Measurements from ENCODE around the gene NHERF1.

GRCh38 chr17:74750039-74750326 lies 1.6 kb downstream of the NHERF1 start:
- TF ChIP-seq, protein P1, sequence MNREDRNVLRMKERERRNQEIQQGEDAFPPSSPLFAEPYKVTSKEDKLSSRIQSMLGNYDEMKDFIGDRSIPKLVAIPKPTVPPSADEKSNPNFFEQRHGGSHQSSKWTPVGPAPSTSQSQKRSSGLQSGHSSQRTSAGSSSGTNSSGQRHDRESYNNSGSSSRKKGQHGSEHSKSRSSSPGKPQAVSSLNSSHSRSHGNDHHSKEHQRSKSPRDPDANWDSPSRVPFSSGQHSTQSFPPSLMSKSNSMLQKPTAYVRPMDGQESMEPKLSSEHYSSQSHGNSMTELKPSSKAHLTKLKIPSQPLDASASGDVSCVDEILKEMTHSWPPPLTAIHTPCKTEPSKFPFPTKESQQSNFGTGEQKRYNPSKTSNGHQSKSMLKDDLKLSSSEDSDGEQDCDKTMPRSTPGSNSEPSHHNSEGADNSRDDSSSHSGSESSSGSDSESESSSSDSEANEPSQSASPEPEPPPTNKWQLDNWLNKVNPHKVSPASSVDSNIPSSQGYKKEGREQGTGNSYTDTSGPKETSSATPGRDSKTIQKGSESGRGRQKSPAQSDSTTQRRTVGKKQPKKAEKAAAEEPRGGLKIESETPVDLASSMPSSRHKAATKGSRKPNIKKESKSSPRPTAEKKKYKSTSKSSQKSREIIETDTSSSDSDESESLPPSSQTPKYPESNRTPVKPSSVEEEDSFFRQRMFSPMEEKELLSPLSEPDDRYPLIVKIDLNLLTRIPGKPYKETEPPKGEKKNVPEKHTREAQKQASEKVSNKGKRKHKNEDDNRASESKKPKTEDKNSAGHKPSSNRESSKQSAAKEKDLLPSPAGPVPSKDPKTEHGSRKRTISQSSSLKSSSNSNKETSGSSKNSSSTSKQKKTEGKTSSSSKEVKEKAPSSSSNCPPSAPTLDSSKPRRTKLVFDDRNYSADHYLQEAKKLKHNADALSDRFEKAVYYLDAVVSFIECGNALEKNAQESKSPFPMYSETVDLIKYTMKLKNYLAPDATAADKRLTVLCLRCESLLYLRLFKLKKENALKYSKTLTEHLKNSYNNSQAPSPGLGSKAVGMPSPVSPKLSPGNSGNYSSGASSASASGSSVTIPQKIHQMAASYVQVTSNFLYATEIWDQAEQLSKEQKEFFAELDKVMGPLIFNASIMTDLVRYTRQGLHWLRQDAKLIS (CRISPR knock-in tag; IDR thresholded peaks at IDR 0.05): 0 out of 2 replicates have a peak, but pooled peaks have one; percentile 19
- TF ChIP-seq CCAR2 (optimal IDR thresholded peaks at IDR 0.05; ENCODE audit: low read depth, low read length) (no peak), HBP1 (CRISPR knock-in tag; IDR thresholded peaks at IDR 0.05; ENCODE audit: low read depth) (no peak), ETV6 (CRISPR knock-in tag; conservative IDR thresholded peaks at IDR 0.05) (no peak; the same call in 1 of the 2 replicates)
